Smooth muscle cell of the brain vasculature (primary cell): Measurements from ENCODE around the gene PAQR8.

ENCODE experiments used
- DNase-seq: peaks from one replicate; pipeline ENCODE4 v3.0.0-alpha.2; 2012; ENCODE audit warnings: low read depth, low spot score

Gene PAQR8, protein sequence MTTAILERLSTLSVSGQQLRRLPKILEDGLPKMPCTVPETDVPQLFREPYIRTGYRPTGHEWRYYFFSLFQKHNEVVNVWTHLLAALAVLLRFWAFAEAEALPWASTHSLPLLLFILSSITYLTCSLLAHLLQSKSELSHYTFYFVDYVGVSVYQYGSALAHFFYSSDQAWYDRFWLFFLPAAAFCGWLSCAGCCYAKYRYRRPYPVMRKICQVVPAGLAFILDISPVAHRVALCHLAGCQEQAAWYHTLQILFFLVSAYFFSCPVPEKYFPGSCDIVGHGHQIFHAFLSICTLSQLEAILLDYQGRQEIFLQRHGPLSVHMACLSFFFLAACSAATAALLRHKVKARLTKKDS

DNA sequence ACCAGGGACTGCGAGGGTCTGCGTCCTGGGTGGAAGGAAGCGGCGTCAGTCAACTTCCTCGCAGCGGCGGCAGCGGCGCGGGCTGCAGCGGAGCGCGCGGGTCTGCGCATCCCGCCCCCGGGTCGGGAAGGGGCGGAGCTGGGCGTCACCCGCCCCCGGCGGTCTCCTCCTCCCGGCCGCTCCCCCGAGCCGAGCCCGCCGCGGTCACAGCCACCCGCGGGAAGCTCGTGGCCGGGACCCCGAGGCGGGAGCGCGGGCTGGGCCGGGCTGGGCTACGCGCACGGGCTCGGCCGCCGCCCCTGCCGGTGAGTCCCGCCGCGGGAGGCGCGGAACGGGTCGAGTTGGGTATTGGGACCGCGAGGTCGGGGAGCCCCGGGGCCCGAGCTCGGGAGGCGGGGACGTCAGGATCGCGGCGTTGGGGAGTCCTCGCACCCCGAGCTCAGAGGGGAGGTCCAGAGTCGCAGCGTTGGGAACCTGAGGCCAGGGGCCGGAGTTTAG is at the start of gene PAQR8:
PAQR8 (plus strand) TSS at position 207 of the 498 bp plus-strand sequence. CDS start 41,063 bp downstream, outside the sequence.
- no peak for DNase-seq

DNA sequence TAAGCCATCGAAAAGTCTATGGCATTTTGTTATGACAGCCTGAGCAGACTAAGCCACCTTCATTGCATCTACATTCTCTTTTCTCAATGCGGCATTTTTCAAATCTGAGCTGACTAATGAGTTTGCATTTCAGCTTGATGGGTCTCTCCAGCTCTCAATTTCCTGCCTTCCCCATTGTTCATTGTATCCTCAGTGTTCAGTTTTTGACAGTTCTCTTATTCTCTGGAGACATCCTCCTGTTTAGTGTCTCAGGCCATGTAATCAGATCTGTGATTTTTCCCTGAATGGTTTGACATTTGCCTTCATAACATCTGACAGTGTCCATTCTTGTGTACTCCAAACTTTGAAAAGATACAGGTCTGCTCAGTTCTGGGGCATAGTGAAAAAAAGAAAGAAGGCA is 49.5 kb upstream of the PAQR8 start:
- DNase-seq: no peak

DNA sequence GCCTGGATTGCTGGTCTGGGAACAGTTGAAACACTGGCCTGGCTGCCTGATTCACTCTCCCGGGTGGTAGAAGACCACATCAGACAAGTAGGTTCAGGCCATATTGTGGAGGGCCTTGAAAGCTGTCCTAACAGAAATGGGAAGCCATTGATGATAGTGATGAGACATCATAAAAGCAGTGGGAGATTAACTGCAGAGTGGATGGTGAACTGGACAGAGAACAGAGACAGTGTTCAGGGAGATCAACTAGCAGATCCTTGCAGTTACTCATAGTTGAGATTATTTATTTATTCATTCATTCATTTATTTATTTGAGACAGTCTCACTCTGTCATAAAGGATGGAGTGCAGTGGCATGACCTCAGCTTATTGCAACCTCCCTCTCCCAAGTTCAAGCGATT is 47.2 kb upstream of the PAQR8 start:
- no peak for DNase-seq

DNA sequence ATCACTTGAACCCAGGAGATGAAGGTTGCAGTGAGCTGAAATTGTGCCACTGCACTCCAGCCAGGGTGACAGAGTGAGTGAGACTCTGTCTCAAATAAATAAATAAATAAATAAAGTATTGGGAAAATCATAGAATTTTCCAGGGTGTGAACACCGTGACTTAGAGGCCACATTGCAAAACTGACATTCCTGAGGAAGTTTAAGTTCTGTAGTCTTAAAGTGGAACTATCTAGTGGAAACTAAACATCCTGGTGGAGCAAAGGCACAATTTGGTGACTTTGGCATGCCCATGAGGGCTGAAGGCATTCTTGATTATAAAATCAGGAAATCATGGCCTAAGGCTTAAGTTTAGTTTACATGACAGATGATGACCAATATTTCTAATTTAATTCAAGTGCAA is 44.7 kb upstream of the PAQR8 start:
- DNase-seq: no peak

DNA sequence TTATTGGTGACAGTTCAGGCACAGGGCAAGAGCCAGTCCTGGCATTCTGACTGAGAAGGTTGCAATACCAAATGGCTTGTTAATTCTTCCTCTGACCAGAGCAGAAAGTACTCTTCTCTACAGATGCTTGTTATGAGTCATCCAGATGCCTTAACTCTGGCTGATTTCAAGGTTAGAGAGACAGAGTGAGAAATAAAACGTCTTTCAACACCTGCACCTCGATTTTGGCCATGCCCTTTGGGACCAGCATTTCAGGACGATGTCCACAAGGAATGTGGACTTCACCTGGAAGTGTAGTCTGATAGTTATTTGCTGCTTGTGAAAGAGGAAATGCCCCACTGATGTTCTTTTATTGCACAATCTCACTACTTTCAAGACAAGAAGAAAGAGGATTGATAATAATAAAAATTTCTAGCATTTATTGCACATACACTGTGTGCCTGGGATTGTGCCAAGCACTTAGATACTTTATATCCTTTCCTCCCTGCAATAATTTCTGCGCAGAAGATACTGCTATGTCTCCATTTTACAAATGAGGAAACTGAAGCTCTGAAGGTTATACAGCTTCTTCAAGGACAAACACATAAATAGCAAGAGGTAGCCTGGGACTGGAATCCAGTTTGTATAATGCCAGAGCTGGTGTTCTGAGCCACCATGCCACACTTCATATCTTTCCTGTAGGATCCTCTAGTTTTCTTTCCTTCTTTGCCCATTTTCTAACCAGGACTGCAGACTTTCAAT is 43.9 kb upstream of the PAQR8 start:
- DNase-seq: no peak

DNA sequence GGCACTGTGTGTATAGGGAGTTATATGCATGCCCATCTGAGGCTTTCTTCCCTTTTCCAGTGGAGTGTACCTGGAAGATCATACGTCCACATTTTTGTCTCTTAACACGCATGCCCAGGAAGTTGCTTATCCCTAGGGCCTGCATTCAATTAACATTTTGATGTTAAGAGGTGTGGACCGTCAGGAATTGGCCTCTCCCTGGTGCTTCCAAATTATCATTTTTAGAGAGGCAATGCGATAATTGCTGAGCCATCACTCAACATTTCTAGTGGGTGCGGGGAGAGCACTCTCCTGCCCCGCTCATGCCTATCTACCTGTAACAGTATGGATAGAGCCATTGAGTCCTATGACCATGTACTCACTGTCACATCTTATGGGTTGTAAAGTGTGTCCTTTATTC is 37.8 kb upstream of the PAQR8 start:
- no peak for DNase-seq

DNA sequence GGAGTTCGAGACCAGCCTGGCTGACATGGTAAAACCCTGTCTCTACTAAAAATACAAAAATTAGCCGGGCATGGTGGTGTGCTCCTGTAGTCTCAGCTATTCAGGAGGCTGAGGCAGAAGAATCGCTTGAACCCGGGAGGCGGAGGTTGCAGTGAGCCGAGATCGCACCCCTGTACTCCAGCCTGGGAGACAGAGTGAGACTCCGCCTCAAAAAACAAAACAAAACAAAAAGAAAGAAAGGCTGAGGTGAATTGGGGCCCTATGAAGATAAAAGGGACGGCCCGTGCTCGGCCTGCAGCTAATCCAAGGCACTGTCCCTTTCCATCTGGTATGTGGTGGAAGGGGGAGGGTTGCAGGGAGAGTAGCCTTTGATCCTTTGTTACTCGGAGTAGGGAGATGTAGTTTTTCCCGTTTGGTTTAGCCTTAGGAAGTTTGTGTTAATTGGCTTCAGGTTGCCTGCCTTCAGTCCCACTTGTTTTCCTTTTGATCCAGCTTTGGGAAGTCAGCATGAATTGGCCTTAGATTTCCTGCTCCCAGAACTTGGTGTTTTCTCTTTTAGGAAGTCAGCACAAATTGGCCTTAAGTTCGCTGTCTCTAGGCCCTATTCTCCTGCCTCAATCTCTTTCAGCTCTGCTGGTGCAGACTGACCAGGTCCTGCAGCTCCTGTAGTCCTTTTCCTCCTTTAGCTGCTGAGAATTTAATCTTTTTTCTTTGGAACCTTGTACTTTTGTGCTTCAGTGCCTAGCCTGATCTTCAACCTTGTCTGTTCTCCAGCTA is 36.1 kb upstream of the PAQR8 start:
- peak; percentile 7 for DNase-seq

DNA sequence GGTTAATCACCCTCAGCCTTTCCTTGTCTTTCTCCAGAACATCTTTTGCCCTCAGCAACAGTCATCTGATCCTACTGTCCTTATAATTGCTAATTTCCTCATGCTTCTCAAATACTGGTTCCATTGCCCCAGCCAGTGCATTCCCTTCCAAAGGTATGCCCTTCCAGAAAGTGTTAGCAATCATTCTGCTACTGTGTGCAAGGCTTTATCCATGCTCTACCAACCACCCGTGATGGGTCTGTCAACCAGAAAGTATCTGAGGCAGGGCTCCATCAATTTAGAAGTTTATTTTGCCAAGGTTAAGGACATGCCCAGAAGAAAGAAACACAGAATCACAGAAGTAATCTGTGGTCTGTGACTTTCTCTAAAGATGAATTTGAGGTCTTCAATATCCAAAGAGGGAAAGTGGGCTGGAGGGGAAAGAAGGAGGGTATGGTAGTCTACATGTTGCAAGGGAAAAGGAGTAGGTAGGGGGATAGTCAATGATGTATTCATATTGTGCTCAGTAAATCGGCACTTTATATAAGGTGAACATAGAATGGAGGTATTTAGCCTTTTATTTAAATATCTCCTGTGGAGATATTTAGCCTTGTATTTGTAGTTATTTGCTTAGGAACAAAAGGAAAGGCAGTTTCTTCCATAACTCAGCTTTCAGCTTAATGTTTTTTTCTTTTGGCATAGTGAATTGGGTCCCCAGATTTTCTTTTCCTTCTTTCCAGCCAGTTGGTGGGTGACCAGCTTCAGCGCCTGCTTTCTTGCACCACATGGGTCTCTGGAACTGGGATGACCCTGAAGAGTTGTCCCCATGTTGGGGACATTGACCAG is 35.2 kb upstream of the PAQR8 start:
- no peak for DNase-seq

DNA sequence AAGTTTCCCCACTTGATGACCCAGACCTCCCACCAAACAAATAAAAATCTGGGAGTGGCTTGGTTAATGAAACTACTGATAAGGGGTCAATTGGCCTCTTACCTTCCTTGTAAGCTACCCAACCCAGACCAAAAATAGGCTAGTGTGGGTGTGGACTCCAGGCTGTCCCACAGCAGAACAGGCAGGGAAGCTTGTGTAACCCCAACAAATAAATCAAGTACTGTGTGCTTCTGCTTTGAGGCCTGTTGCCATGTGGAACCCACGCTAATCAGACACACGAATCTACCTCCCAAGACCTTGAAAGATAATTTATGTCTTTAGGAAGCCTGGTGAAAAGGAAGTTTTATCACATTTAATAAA is 33.7 kb upstream of the PAQR8 start:
- no peak for DNase-seq

DNA sequence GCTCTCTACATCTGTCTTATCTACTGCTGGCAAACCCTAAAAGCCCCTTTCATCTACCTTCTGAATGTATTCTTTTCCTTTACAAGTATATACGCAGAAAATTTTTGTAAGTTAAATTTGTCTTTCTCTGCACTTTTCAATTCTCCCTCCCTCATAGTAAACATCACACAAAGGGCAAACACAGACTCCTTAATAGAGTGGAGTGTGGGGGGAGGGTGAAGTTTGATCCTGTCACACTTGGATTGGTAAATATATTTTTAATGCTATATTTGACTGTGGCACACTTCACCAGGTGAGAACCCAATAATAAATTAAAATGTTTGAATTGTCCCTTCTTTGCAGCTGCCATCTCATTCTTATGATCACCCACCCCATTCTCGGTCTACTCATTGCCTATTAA is 33.2 kb upstream of the PAQR8 start:
- DNase-seq: no peak

DNA sequence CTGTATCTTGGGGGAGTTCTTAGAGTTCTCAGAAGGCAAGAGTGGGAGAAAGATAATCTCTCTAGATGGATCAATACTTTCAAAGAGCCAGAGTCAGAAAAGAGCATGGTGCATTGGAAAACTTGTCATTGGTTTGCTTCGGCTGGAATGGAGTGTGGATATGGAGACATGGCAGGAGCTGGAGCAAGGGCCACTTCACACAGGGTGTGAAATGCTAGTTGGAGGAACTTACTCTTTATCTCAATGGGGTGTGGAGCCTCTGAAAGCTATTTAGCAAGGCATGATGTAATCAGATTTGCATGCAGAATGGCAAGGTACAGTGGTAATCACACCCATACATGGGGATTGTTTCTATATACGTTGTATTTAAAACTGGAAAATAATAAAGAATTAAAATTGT is 31.5 kb upstream of the PAQR8 start:
- DNase-seq: no peak

DNA sequence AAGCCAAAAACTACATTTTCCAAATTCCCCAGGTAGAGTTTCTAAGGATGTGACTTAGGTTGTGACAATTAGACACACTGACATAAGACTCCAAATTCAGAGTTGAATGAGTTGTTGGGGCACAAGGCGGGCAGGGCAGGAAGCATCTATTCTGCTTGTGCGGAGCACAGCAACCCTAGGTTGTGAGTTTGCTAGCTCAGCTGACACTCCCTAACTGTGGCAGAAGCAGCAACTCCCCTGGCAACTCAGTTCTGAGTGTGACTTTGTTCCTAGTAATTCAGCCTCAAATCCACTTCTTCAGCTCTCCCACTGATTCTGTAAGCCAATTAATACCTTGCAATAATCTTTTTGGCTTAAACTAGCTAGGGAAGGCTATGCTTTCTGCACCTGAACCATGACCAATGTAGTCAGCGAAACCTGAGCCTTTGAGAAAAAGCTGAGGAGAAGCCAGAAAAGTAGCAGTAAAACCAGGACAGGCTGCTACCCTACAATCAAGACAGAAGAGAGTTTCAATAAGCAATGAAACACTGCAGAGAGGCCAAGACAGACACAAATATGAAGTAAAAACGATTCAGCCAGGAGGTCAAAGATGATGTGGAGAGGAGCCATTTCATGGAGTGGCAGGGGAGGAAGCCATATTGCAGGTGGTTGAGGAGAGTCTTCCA is 30.0 kb upstream of the PAQR8 start:
- DNase-seq: no peak

DNA sequence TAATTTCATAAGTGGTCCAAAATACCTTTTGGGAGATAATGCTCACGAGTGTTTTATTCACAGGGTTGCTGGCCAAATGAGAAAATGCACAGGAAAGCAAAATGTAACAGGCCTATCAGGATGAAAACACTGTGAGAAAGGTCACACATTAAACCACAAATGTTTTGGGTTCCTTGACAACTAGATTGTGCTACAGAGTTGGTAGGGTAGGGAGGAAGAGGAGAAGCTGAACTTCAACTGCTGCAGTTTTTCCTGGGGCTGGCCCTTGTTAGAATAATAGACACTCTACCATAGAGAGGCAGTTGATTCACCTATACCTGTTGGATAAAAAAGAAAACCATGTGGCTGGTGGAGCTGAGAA is 28.1 kb upstream of the PAQR8 start:
- DNase-seq: no peak

DNA sequence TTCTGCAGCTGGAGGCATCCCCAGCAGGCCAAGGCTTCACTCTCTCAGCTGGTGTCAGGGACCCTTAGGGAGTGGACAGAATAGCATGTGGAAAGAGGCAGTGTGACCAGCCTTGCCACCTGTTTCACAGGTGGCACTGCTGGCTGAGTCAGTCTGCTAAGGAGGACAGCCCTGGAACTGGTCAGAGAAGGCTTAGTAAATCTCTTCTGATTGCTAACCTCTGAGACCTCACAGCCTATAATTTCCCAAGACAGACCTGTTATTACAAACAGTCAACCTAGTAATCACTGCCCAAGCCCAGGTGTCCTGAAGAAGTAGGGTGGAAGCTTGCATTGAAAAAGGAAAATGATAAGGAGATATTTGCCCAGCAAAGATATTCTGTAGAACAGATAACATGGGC is 26.4 kb upstream of the PAQR8 start:
- no peak for DNase-seq

DNA sequence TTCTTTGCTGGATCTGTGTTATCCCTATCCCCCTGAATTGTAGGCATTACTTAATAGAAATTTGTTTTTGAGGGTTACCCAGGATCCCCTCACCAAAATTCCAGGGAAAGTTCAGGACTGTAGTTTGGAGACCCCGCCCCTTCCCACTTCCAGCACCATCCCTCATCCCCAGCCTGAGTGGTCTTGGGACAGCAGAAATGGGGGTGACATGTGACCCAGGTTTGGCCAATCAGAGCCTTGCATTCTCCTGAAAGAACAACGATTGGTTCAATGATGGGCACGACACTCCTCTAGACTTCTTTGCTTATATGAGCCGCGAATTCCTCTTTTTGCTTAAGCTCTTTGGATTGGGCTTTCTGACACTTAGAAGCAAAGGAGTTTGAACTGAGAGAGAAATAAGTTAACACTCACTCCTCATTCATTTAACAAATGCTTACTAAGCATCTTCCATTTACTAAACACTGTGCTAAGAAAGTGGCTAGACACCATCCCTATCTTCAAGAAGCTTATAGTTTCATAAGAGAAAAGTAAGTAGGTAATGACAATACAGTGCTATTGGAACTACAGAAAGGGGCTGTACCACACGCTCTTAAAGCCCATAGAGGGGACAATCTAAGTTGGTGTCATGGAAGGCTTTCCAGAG is 24.9 kb upstream of the PAQR8 start:
- no peak for DNase-seq

DNA sequence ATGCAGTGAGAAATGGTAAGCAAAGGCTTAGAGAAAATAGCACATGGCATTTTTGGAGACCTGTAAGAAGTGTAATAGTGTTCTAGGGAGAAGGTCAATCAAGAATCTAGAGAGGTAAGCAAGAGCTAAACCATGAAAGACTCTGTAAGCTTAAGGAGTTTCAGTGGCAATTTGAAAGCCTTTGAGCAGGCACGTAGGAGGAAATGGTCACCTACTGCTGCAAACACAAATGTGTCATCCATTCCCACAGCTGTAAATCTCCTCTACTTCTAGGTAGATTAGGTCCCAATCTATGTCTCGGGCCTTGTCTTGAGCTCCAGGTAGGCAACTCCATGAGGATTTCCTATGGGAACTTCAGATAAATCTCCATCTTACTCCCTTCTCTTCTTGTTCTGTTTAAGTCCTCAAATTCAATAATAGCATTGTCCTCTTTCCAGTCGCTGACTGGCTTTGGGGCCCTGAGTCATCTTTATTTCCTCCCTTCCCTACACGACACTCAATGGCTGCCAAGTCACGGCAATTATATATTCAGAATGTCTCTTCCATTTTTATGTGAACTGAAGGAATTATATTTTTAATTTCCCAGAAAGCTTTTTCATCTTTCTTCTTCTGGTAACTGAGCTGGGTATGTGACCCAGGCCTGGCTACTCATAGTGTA is 24.2 kb upstream of the PAQR8 start:
- no peak for DNase-seq

DNA sequence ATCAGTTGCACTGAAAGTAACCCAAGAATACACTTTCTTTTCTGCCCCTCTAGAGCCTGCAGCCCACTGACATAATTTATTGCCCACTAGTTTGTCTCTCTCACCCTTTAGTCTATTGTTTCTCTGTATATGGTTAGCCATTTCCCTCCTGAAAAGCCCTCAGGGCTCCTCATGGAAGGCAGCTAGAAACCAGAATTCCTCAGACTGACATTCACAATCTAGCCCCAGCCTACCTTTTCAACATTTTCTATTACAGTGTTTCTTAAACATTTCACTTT is 21.4 kb upstream of the PAQR8 start:
- DNase-seq: no peak

DNA sequence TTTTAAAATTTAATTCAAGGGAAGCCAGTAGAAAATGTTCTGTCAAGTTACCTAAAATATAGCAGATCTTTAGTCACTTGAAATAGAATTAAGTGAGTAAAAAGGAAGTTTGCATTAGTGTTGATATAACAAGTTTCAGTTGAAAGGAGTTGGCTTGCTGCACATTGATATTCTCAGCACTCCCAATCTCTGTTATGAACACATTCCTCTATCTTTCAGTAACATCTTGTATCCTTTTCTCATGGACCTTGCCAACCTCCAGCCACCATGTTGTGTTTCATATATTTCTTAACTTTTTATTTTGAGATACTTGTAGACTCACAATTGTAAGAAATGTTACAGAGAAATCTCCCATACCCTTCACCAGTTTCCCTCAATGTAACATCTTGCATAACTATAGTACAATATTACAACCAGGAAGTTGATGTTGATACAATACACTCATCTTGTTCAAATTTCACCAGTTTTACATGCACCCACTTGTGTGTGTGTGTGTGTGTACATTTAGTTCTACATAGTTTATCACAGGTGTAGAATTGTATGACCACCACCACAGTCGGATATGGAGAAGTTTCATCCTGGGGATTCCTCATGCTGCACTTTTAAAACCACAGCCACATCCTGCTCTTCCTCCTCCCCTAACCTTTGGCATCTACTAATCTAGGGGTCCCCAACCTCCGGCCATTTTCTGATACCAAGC is 20.2 kb upstream of the PAQR8 start:
- DNase-seq: no peak

DNA sequence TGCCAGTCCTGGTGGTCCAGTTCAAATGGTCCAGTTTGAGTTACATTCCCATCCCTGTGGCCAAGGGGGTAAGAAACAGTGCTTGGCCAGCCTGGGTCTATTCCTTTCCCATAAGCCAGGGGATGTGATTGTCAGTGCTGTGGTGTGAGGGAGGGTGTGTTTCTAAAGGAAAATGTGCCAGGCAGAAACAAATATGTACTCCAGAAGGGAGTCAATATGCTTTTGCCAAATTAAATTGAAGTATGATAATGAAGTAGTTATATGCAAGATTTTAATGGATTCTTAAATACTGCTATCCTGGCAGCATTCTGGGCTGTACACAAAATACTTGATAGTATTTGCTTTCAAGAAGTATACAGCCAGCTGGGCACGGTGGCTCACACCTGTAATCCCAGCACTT is 16.6 kb upstream of the PAQR8 start:
- DNase-seq: no peak

DNA sequence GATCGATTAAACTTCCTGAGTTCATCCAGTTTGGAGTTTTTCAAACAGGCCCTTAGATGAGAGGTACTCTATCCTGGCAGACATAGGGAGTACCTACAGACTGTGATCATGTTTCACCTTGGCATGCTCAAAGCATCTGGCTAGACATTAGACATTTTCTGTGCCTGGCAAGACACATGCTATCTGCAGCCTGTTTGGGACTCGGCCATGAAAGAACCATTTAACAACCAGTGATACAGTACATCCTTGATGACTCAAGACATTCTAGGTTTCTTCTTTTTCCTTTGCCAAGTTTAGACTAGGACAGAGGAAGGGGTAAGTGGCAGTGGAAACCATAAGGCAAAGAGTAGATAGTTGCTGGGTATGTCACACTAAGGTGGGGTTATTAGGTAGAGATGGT is 15.4 kb upstream of the PAQR8 start:
- DNase-seq: no peak
